ENCODE results near the gene OPN5.

Gene OPN5

GRCh38 chr6:47804821-47805220, 23.0 kb downstream of the OPN5 start:
- no peak overlapping the region for H3K4me3 ChIP-seq (ENCODE audit: low read depth, low read length)
- TF ChIP-seq CTCF (IDR thresholded peaks at IDR 0.05; ENCODE audit: control insufficient read depth, extremely low read depth, insufficient read depth): no peak
- DNase-seq (ENCODE audit: low read depth): no peak

DNA sequence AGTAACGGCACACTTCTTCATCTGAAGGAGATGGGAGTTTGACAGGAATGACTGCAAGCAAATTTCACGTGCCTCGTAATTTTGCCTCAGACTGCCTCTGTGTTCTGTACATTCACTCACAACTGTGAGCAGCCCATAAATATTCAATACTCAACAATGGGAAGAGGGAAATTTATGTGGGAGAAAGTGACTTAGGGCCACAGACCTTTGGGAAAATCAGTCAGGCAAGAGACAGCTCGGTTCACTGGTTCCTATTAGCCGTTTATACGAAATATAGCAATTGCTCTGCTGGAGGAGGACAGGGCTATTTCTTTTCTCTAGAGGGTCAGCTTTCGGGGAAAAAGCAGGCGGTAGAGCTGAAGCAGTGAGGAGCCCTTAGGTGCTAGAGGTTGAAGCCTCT, 28.0 kb downstream of the OPN5 start:
- TF ChIP-seq CTCF (IDR thresholded peaks at IDR 0.05; ENCODE audit: control insufficient read depth, extremely low read depth, insufficient read depth): no peak
- no peak for DNase-seq (ENCODE audit: low read depth)

DNA sequence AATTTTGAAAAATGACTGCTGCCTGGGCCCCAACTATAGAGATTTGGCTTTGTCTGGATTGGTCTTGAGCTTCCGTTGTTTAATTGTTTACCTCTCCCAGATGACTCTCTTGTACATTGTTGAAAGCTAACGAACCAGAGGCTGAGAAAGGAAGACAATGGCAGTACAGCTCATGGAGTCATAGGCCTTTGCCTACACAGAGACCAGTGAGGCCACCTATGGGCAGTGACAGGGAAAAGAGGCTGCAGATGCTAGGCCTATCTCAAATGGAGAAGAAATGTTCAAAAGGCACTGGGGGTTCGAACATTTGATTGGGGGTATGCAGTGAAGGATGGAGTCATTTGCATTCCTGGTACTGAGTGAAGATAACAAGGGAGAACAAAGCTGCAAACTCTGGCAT, 29.1 kb downstream of the OPN5 start:
- no peak overlapping the region for H3K4me3 ChIP-seq (ENCODE audit: low read depth, low read length)
- peak; percentile 18; the same call in 1 of the 2 replicates for TF ChIP-seq CTCF (IDR thresholded peaks at IDR 0.05; ENCODE audit: control insufficient read depth, extremely low read depth, insufficient read depth)
- DNase-seq (ENCODE audit: low read depth): no peak

More for the DNA sequence above, 28.0 kb downstream of the OPN5 start:
- no peak overlapping the region for H3K4me3 ChIP-seq (ENCODE audit: low read depth, low read length)

DNA sequence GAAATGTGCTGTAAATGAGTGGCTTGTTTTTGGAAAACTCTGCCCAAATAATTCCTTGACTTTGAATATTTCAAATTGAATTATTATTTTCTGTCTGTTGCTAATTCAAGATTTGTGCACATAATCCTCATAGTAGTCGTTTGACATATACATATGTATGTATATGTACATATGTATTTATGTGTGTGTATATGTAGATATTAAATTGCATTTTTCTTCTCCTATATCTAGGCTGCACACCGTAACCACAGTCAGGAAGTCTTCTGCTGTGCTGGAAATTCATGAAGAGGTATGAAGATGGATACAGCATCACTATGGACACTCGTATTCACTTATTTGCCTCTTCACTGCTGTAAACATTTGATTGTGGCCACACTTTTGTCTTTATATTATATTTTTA, 29.6 kb downstream of the OPN5 start:
- DNase-seq (ENCODE audit: low read depth): no peak
- TF ChIP-seq CTCF (IDR thresholded peaks at IDR 0.05; ENCODE audit: control insufficient read depth, extremely low read depth, insufficient read depth): no peak
- H3K4me3 ChIP-seq (ENCODE audit: low read depth, low read length): no peak overlapping the region

- H3K4me3 ChIP-seq (ENCODE audit: low read depth, low read length): no peak overlapping the region
- no peak for DNase-seq (ENCODE audit: low read depth)
- no peak for TF ChIP-seq CTCF (IDR thresholded peaks at IDR 0.05; ENCODE audit: control insufficient read depth, extremely low read depth, insufficient read depth)
These were observed 35.9 kb downstream of the OPN5 start for GRCh38 chr6:47817749-47818148.

DNA sequence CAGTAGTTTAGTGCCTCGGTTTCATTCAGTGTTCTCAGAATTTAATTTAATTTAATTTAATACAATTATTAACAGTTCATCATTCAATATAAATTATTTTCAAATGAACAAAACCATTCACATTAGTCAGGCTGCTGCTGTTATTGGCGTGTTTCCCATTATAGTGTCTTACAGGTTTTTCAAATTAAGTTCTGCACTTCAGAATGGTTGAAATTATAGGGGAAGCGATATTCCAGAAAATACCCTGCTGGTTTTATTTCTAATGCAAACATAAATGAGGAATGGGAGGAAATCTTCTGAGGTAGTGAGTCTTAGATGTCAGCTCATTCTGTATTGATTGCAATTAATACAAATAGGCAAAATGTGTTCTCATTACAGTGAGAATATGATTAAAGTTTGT, 37.6 kb downstream of the OPN5 start:
- no peak for DNase-seq (ENCODE audit: low read depth)
- TF ChIP-seq CTCF (IDR thresholded peaks at IDR 0.05; ENCODE audit: control insufficient read depth, extremely low read depth, insufficient read depth): no peak
- H3K4me3 ChIP-seq (ENCODE audit: low read depth, low read length): no peak overlapping the region

DNA sequence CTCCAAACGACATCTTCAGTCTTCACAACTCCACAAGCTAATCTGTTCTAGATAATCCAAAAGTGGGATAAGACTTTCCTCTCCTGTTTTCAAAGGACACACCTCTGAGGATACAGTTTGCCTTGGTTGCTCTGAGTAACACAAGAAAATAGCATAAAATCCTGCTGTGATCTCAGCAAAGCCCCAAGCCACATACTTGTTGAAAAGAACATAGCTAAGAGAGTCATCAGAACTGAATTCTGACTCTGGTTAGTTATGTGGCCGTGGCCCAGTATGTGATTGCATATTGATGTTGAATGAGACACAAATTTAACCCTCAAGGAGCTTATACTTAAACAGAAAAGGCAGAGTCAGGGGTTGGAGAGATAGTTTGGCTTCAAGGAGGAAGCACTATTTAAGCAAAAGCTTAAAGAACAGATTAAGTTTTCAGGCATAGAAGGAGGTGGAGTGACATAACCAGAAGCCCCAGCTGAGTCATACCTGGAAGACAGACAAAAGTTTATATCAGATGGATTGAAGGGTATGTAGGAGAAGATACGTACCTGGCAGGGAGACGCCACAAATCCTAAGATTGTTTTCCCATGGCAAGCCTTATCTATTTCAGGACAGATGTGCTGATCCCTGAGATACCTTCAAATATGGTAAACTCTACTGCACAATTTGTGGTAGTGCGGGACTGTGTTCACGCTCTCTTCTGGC, 41.2 kb downstream of the OPN5 start:
- no peak for TF ChIP-seq CTCF (IDR thresholded peaks at IDR 0.05; ENCODE audit: control insufficient read depth, extremely low read depth, insufficient read depth)
- no peak overlapping the region for H3K4me3 ChIP-seq (ENCODE audit: low read depth, low read length)
- no peak for DNase-seq (ENCODE audit: low read depth)

Data from LNCaP clone FGC (cell line).